IMR-90 (cell line): ENCODE measurements around the gene FLT3LG.

Source experiments
- CTCF ChIP-seq: conservative IDR thresholded peaks from 2 replicates; pipeline ENCODE4 v1.5.1; 2012; ENCODE audit warnings: mild to moderate bottlenecking, low read depth, low read length, improper control_type of control experiment
- RCOR1 ChIP-seq: IDR thresholded peaks from 2 replicates; pipeline ENCODE4 v1.6.1; 2012; ENCODE audit warnings: mild to moderate bottlenecking, low read length, improper control_type of control experiment; ENCODE audit not compliant: insufficient replicate concordance
- RFX5 ChIP-seq: IDR thresholded peaks from 2 replicates; pipeline ENCODE4 v1.8.0; 2012; ENCODE audit warnings: low read depth, mild to moderate bottlenecking, low read length, moderate library complexity

GRCh38 chr19:49488863-49489537 lies 15.0 kb downstream of the FLT3LG start:
- TF ChIP-seq CTCF (no peak), RFX5 (no peak), RCOR1 (no peak)
